Thyroid gland (tissue), 4 donors: Measurements from ENCODE around the gene LRBA.

ENCODE experiments used
- POLR2A ChIP-seq, 2 donors: fragments of 450-650 bp; IDR thresholded peaks; one replicate each; pipeline ENCODE4 v1.6.1; 2017; ENCODE audit warnings: antibody characterized with exemption in 2 of 2, mild to moderate bottlenecking in 2 of 2, moderate library complexity in 1 of 2
- TF ChIP-seq, protein P1 (sequence below), 6 experiments: fragments of 200-600 bp in 3 of 6; fragments of 450-650 bp in 3 of 6; sonication (generic) in 3 of 6; IDR thresholded peaks; one replicate each; pipeline ENCODE4 v1.5.1; 2016 to 2019; ENCODE audit warnings: antibody characterized with exemption in 6 of 6, mild to moderate bottlenecking in 2 of 6, inconsistent platforms in 1 of 6, moderate library complexity in 1 of 6

GRCh38 chr4:150318971-150319370 is 696.1 kb downstream of the LRBA start:
- TF ChIP-seq, protein P1, sequence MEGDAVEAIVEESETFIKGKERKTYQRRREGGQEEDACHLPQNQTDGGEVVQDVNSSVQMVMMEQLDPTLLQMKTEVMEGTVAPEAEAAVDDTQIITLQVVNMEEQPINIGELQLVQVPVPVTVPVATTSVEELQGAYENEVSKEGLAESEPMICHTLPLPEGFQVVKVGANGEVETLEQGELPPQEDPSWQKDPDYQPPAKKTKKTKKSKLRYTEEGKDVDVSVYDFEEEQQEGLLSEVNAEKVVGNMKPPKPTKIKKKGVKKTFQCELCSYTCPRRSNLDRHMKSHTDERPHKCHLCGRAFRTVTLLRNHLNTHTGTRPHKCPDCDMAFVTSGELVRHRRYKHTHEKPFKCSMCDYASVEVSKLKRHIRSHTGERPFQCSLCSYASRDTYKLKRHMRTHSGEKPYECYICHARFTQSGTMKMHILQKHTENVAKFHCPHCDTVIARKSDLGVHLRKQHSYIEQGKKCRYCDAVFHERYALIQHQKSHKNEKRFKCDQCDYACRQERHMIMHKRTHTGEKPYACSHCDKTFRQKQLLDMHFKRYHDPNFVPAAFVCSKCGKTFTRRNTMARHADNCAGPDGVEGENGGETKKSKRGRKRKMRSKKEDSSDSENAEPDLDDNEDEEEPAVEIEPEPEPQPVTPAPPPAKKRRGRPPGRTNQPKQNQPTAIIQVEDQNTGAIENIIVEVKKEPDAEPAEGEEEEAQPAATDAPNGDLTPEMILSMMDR (IDR thresholded peaks at IDR 0.05), result no peak
- TF ChIP-seq POLR2A (IDR thresholded peaks at IDR 0.05), result no peak
